ENCODE data around the gene TMED1. TPM values are rescaled to one million over a fixed set of nuclear protein-coding genes. Genes with fewer than 3 reads are reported as not detected.
A peak's percentile ranks its signal among the peaks of the same experiment; 100 is the strongest.

TMED1 gene
- total and polyA plus RNA-seq, 10 donors = 13.1 to 30.5 (median 19.3) TPM

- no peaks in the 10 kb centered on the region for H3K27me3 ChIP-seq (replicated peaks in 1 of 7)
- peaks cover 0 to 8% (median 2%) of the 10 kb centered on the region in 8 donors for H3K9me3 ChIP-seq
- peak; percentile 72 for DNase-seq
- TF ChIP-seq POLR2AphosphoS5 (IDR thresholded peaks at IDR 0.05) (peak in 1 of 3 donors; percentile 52), POLR2A (IDR thresholded peaks at IDR 0.05) (no peak)
- intact Hi-C loops (cut with DNase I; ENCODE audit: low total_unique reads) = no loop called here
- H3K4me1 ChIP-seq = peaks cover 6 to 18% (median 14%) of the 10 kb centered on the region in 6 donors
- no peak overlapping the region for H3K4me3 ChIP-seq
- H3K36me3 ChIP-seq = peaks cover 0 to 80% (median 67%) of the 10 kb centered on the region in 6 donors
- WGBS, 5 donors = 81 to 88% (median 86%) methylated on average over 26 to 28 of the region's 28 CpGs
- no peak overlapping the region for H3K27ac ChIP-seq
These were observed 3.7 kb downstream of the TMED1 start for GRCh38 chr19:10831987-10832938.

DNA sequence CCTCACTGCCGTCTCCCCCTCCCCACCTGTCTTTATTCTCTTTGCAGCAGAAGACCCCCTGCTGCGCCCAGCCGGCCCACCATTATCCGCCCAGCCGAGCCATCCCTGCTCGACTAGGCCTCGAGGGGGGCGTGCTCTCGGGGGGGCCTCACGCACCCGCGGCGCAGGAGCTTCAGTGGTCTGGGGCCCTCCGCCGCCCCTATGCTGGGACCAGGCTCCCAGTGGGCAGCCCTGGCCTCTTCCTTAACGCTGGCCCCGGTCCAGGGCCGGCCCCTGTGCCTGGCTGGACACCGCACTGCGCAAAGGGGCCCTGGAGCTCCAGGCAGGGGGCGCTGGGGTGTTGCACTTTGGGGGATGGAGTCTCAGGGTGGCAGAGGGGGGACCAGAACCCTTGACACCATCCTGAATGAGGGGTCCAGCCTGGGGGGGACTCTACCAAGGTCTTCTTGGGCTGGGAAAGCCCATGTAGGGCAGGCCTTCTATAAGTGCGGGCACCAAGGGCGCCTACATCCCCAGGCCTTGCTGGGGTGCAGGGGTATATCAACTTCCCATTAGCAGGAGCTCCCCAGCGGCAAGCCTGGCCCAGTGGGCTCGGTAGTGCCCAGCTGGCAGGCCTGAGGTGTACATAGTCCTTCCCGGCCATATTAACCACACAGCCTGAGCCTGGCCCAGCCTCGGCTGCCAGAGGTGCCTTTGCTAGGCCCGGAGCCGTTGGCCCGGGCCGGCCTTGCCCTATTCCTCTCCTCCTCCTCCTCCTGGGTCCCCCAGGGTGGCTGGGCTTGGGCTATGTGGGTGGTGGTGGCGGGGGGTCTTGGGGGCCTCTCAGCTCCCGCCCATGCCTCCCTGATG lies 4.9 kb downstream of the TMED1 start:
- H3K27me3 ChIP-seq (replicated peaks in 1 of 7) = no peaks in the 10 kb centered on the region
- peaks cover 0 to 9% (median 5%) of the 10 kb centered on the region in 6 donors for H3K4me1 ChIP-seq
- no peak for DNase-seq
- H3K36me3 ChIP-seq = peaks cover 2 to 91% (median 78%) of the 10 kb centered on the region in 6 donors
- WGBS, 5 donors = 88 to 95% (median 90%) methylated on average over 16 to 33 of the region's 33 CpGs
- intact Hi-C loops (cut with DNase I; ENCODE audit: low total_unique reads) = no loop called here
- TF ChIP-seq, protein P1, sequence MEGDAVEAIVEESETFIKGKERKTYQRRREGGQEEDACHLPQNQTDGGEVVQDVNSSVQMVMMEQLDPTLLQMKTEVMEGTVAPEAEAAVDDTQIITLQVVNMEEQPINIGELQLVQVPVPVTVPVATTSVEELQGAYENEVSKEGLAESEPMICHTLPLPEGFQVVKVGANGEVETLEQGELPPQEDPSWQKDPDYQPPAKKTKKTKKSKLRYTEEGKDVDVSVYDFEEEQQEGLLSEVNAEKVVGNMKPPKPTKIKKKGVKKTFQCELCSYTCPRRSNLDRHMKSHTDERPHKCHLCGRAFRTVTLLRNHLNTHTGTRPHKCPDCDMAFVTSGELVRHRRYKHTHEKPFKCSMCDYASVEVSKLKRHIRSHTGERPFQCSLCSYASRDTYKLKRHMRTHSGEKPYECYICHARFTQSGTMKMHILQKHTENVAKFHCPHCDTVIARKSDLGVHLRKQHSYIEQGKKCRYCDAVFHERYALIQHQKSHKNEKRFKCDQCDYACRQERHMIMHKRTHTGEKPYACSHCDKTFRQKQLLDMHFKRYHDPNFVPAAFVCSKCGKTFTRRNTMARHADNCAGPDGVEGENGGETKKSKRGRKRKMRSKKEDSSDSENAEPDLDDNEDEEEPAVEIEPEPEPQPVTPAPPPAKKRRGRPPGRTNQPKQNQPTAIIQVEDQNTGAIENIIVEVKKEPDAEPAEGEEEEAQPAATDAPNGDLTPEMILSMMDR (IDR thresholded peaks at IDR 0.05 in 8 of 11, conservative IDR thresholded peaks at IDR 0.05 in 3 of 11) = no peak
- no peak for TF ChIP-seq POLR2A (IDR thresholded peaks at IDR 0.05)
- TF ChIP-seq POLR2AphosphoS5 (IDR thresholded peaks at IDR 0.05) = peak in 1 of 3 donors; percentile 19
- no peaks in the 10 kb centered on the region for H3K9me3 ChIP-seq
- H3K27ac ChIP-seq = peak overlapping the region in 2 of 8 donors; percentile 11 to 27
- no peak overlapping the region for H3K4me3 ChIP-seq

DNA sequence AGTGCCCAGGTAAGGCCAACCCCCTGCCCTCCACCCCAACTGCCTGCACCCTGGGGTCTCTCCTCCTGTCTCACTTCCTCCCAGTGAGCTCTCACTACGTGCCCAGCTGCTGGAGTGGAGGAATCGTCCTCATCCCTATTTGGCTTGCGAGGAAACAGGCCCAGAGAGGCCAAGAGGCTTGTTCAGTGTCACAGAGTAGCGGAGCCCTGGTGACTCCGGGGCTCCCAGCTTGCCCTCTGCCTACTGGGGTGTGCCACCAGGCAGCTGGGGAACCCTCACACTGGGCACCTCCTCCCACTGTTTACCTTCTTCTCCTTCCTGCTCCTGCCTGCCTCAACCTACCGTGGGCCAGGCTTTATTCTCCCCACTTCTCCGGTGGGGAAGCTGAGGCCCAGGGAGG lies 5.6 kb downstream of the TMED1 start:
- no peak for DNase-seq
- H3K27ac ChIP-seq = peak overlapping the region in 2 of 8 donors; percentile 11 to 27
- TF ChIP-seq POLR2AphosphoS5 (IDR thresholded peaks at IDR 0.05) (no peak), POLR2A (IDR thresholded peaks at IDR 0.05) (no peak)
- TF ChIP-seq, protein P1 (IDR thresholded peaks at IDR 0.05 in 8 of 11, conservative IDR thresholded peaks at IDR 0.05 in 3 of 11) = no peak
- H3K4me3 ChIP-seq = no peak overlapping the region
- H3K36me3 ChIP-seq = peaks cover 2 to 99% (median 86%) of the 10 kb centered on the region in 6 donors
- H3K27me3 ChIP-seq (replicated peaks in 1 of 7) = no peaks in the 10 kb centered on the region
- 86 to 92% (median 88%) methylated on average over 5 to 7 of the region's 7 CpGs for WGBS, 5 donors
- peaks cover 0 to 8% (median 4%) of the 10 kb centered on the region in 6 donors for H3K4me1 ChIP-seq
- no peaks in the 10 kb centered on the region for H3K9me3 ChIP-seq
- intact Hi-C loops (cut with DNase I; ENCODE audit: low total_unique reads) = no loop called here

DNA sequence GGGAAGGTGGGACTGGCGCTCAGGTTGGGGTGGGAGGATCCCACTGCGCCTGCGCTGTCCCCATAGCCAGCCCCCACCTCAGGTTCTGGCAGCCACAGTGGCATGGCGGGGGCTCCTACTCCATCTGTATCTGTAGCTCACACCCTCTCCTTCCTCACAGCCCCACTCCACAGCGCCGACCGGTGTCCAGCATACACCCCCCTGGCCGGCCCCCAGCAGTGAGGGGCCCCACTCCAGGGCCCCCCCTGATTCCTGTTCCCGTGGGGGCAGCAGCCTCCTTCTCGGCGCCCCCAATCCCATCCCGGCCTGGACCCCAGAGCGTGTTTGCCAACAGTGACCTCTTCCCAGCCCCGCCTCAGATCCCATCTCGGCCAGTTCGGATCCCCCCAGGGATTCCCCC lies 6.0 kb downstream of the TMED1 start:
- H3K36me3 ChIP-seq = peaks cover 2 to 100% (median 90%) of the 10 kb centered on the region in 6 donors
- TF ChIP-seq POLR2AphosphoS5 (IDR thresholded peaks at IDR 0.05) = peak in 1 of 3 donors; percentile 4
- TF ChIP-seq POLR2A (IDR thresholded peaks at IDR 0.05) = no peak
- TF ChIP-seq, protein P1 (IDR thresholded peaks at IDR 0.05 in 8 of 11, conservative IDR thresholded peaks at IDR 0.05 in 3 of 11) = no peak
- intact Hi-C loops (cut with DNase I; ENCODE audit: low total_unique reads) = no loop called here
- H3K27me3 ChIP-seq (replicated peaks in 1 of 7) = no peaks in the 10 kb centered on the region
- peak overlapping the region in 2 of 8 donors; percentile 11 to 33 for H3K27ac ChIP-seq
- H3K4me1 ChIP-seq = peaks cover 0 to 4% (median 0%) of the 10 kb centered on the region in 6 donors
- H3K9me3 ChIP-seq = no peaks in the 10 kb centered on the region
- WGBS, 5 donors = 87 to 95% (median 92%) methylated on average over 15 to 16 of the region's 16 CpGs
- no peak overlapping the region for H3K4me3 ChIP-seq
- peak; percentile 71 for DNase-seq
